Upper lobe of left lung (tissue), 6 donors: ENCODE data around the gene TCTN3. TPM values are rescaled to one million over a fixed set of nuclear protein-coding genes. Genes with fewer than 3 reads are reported as not detected.
"Not testable (repeated sequence)": the region's sequence is repeated elsewhere in the genome, so short reads cannot be mapped to it uniquely, and the experiment has no call there.

Experiments
- ATAC-seq, 2 donors: fragments of 200-7000 bp; cut with Tn5 transposase; one replicate each; pipeline ENCODE4 v1.9.1; 2022; ENCODE audit warnings: mild to moderate bottlenecking in 2 of 2, moderate library complexity in 2 of 2; ENCODE audit not compliant: low FRiP score in 2 of 2
- DNase-seq, 2 donors: peaks; one replicate each; pipeline ENCODE4 v3.0.0-alpha.2; 2019 to 2020
- H3K27ac ChIP-seq, 4 donors: fragments of 200-600 bp; sonication (generic); one replicate each; pipeline ENCODE4 v1.5.1; 2016 to 2019
- H3K27me3 ChIP-seq, 4 donors: fragments of 200-600 bp; sonication (generic); one replicate each; pipeline ENCODE4 v1.5.1; 2017 to 2019
- H3K36me3 ChIP-seq, 4 donors: fragments of 200-600 bp; sonication (generic); one replicate each; pipeline ENCODE4 v1.5.1; 2016 to 2019
- H3K4me1 ChIP-seq, 4 donors: fragments of 200-600 bp; sonication (generic); one replicate each; pipeline ENCODE4 v1.5.1; 2018 to 2019
- H3K4me3 ChIP-seq, 4 donors: fragments of 200-600 bp; sonication (generic); one replicate each; pipeline ENCODE4 v1.5.1; 2017 to 2019; ENCODE audit warnings: mild to moderate bottlenecking in 2 of 4, moderate library complexity in 1 of 4
- H3K9me3 ChIP-seq, 4 donors: fragments of 200-600 bp; sonication (generic); one replicate each; pipeline ENCODE4 v1.5.1; 2018 to 2019
- CTCF ChIP-seq, 6 experiments: fragments of 450-650 bp in 4 of 6; fragments of 200-600 bp in 2 of 6; sonication (generic) in 2 of 6; IDR thresholded peaks; one replicate each; pipeline ENCODE4 v1.5.1; 2016 to 2019; ENCODE audit warnings: antibody characterized with exemption in 6 of 6
- EP300 ChIP-seq, 4 donors: sonication (generic); formaldehyde crosslinking; IDR thresholded peaks; one replicate each; pipeline ENCODE4 v1.5.1; 2017; ENCODE audit warnings: antibody characterized with exemption in 4 of 4, control low read depth in 2 of 4
- POLR2A ChIP-seq, 4 donors: fragments of 450-650 bp; IDR thresholded peaks; one replicate each; pipeline ENCODE4 v1.5.1; 2016 to 2017; ENCODE audit warnings: antibody characterized with exemption in 4 of 4, mild to moderate bottlenecking in 2 of 4
- POLR2AphosphoS5 ChIP-seq, 2 donors: sonication (generic); formaldehyde crosslinking; IDR thresholded peaks; one replicate each; pipeline ENCODE4 v1.5.1; 2017; ENCODE audit warnings: antibody characterized with exemption in 2 of 2
- WGBS, 2 donors: methylation state at CpG; one replicate each; pipeline ENCODE4 v1.1.5; 2017 to 2018; 5-methylcytosine and 5-hydroxymethylcytosine counted together
- total RNA-seq, 6 donors: library from RNA; depleted of rRNA in 4 of 6; stranded (reverse); fragments of >200 nt in 4 of 6; gene quantifications; one replicate each; pipeline versions ENCODE4 v1.1.0 to v1.2.1, GENCODE V29; 2016 to 2021
- donor health status: DM: no; HTN: no; CAD: no; lungs with moderate emphysema.
- donor health status: DM: no; HTN: yes; CAD: no; lungs with severe emphysema.

TCTN3 gene
- total RNA-seq, 6 donors from 2014 or later, result 12.6 to 27.6 (median 25.5) TPM

GRCh38 chr10:95637911-95638310 is 55.8 kb downstream of the TCTN3 start:
- Histone ChIP-seq H3K36me3 (peaks cover 4 to 84% (median 31%) of the 10 kb centered on the region in 4 donors), H3K4me1 (no peaks in the 10 kb centered on the region), H3K9me3 (no peaks in the 10 kb centered on the region), H3K27ac (no peak overlapping the region), H3K4me3 (no peak overlapping the region), H3K27me3 (no peaks in the 10 kb centered on the region)
- no peak for TF ChIP-seq POLR2AphosphoS5 (IDR thresholded peaks at IDR 0.05)
- no peak for TF ChIP-seq POLR2A (IDR thresholded peaks at IDR 0.05)
- no peak for TF ChIP-seq EP300 (IDR thresholded peaks at IDR 0.05)
- no peak for TF ChIP-seq CTCF (IDR thresholded peaks at IDR 0.05)
- no peak for DNase-seq
- 99 to 100% methylated on average over 4 of the region's 4 CpGs for WGBS, 2 donors
- no peak for ATAC-seq

GRCh38 chr10:95637140-95637539 is 56.6 kb downstream of the TCTN3 start:
- DNase-seq (no peak), ATAC-seq (no peak)
- TF ChIP-seq POLR2AphosphoS5 (IDR thresholded peaks at IDR 0.05), result no peak
- no peak for TF ChIP-seq EP300 (IDR thresholded peaks at IDR 0.05)
- TF ChIP-seq POLR2A (IDR thresholded peaks at IDR 0.05), result no peak
- TF ChIP-seq CTCF (IDR thresholded peaks at IDR 0.05), result no peak
- H3K4me1 ChIP-seq, result no peaks in the 10 kb centered on the region
- no peak overlapping the region for H3K4me3 ChIP-seq
- 97 to 100% methylated on average over 10 of the region's 10 CpGs for WGBS, 2 donors
- H3K27me3 ChIP-seq, result no peaks in the 10 kb centered on the region
- no peaks in the 10 kb centered on the region for H3K9me3 ChIP-seq
- H3K27ac ChIP-seq, result no peak overlapping the region
- H3K36me3 ChIP-seq, result peaks cover 0 to 84% (median 32%) of the 10 kb centered on the region in 4 donors

DNA sequence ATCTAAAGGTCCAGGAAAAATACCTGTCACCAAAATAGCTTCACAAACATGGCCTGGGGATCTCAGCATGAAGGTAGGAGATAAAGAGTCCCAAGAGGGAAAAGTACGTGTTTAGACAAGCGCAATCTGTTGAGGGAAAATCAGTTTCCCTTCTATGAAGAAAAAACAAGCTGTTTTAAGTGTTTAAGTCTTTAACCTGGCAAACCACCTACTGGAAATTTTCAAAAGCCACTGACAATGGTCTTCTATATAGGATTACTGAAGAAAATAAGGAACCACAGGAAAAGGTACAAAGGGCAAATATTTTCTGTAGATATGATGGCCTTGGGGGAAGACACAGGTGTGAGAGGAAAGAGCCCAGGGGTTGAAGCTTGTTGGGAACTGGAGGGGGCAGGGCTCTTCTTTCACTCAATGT is 58.4 kb downstream of the TCTN3 start:
- DNase-seq (no peak), ATAC-seq (no peak)
- Histone ChIP-seq H3K27me3 (no peaks in the 10 kb centered on the region), H3K9me3 (no peaks in the 10 kb centered on the region), H3K4me3 (no peak overlapping the region), H3K27ac (no peak overlapping the region), H3K36me3 (peaks cover 0 to 74% (median 32%) of the 10 kb centered on the region in 4 donors), H3K4me1 (no peaks in the 10 kb centered on the region)
- WGBS, 2 donors, result 91 to 95% methylated on average over 2 of the region's 2 CpGs
- no peak for TF ChIP-seq CTCF (IDR thresholded peaks at IDR 0.05)
- no peak for TF ChIP-seq POLR2AphosphoS5 (IDR thresholded peaks at IDR 0.05)
- no peak for TF ChIP-seq POLR2A (IDR thresholded peaks at IDR 0.05)
- no peak for TF ChIP-seq EP300 (IDR thresholded peaks at IDR 0.05)

- Histone ChIP-seq H3K36me3 (peaks cover 0 to 69% (median 31%) of the 10 kb centered on the region in 4 donors), H3K27me3 (no peaks in the 10 kb centered on the region), H3K9me3 (no peaks in the 10 kb centered on the region), H3K4me3 (no peak overlapping the region), H3K27ac (no peak overlapping the region), H3K4me1 (no peaks in the 10 kb centered on the region)
- WGBS, 2 donors, result 100% methylated on average over 1 of the region's 1 CpG
- ATAC-seq (no peak), DNase-seq (no peak)
- TF ChIP-seq POLR2A (IDR thresholded peaks at IDR 0.05), result no peak
- no peak for TF ChIP-seq CTCF (IDR thresholded peaks at IDR 0.05)
- TF ChIP-seq EP300 (IDR thresholded peaks at IDR 0.05), result no peak
- TF ChIP-seq POLR2AphosphoS5 (IDR thresholded peaks at IDR 0.05), result no peak
These were observed 64.9 kb downstream of the TCTN3 start for GRCh38 chr10:95628786-95629185.

- Histone ChIP-seq H3K4me1 (no peaks in the 10 kb centered on the region), H3K9me3 (no peaks in the 10 kb centered on the region), H3K4me3 (no peak overlapping the region), H3K27ac (no peak overlapping the region), H3K27me3 (no peaks in the 10 kb centered on the region), H3K36me3 (peaks cover 0 to 52% (median 18%) of the 10 kb centered on the region in 4 donors)
- DNase-seq (no peak), ATAC-seq (no peak)
- TF ChIP-seq POLR2AphosphoS5 (IDR thresholded peaks at IDR 0.05) (no peak), EP300 (IDR thresholded peaks at IDR 0.05) (no peak), CTCF (IDR thresholded peaks at IDR 0.05) (no peak), POLR2A (IDR thresholded peaks at IDR 0.05) (no peak)
- WGBS, 2 donors, result 98 to 99% methylated on average over 4 of the region's 4 CpGs
These were observed 67.2 kb downstream of the TCTN3 start for GRCh38 chr10:95626500-95626899.

DNA sequence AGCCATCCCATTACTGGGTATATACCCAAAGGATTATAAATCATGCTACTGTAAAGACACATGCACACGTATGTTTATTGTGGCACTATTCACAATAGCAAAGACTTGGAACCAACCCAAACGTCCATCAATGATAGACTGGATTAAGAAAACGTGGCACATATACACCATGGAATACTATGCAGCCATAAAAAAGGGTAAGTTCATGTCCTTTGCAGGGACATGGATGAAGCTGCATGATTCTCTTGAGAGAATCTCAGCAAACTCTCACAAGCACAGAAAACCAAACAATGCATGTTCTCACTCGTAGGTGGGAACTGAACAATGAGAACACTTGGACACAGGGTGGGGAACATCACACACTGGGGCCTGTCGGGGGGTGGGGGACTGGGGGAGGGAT is 73.3 kb downstream of the TCTN3 start:
- not testable (repeated sequence) for H3K27ac ChIP-seq, DNase-seq, H3K27me3 ChIP-seq, H3K4me3 ChIP-seq, H3K9me3 ChIP-seq, ATAC-seq, H3K4me1 ChIP-seq
- 90 to 92% methylated on average over 4 to 5 of the region's 5 CpGs for WGBS, 2 donors
- H3K36me3 ChIP-seq, result peaks cover 0 to 54% (median 30%) of the 10 kb centered on the region in 4 donors
